DOHH2 (cell line): ENCODE measurements around the gene HSD11B1.

Source experiments
- EZH2phosphoT487 ChIP-seq: fragments of 200-600 bp; sonication (generic); IDR thresholded peaks from 2 replicates; pipeline ENCODE4 v1.6.1; 2017; ENCODE audit warnings: borderline replicate concordance, mild to moderate bottlenecking, antibody characterized with exemption, low read length, moderate library complexity, mixed read lengths
- TF ChIP-seq, protein P1 (sequence below): fragments of 200-600 bp; sonication (generic); IDR thresholded peaks from one replicate; pipeline ENCODE4 v1.5.1; 2014; ENCODE audit warnings: antibody characterized with exemption, mild to moderate bottlenecking, low read depth, low read length; ENCODE audit not compliant: poor library complexity, severe bottlenecking

DNA sequence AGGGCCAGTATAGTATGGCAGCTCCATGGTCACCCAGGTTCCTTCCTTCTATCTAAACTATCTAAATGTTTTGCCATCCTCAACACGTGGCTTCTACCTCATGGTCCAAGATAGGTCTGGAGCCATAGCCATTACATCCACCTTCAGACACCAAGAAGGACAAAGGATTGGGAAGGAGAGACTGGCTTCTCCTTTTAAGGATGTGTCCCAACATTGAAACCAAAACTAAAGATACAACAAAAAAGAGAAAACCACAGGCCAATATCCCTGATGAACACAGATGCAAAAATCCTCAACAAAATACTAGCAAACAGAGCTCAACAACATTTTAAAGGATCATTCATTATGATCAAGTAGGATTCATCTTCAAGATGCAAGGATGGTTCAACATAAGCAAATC, 24.8 kb downstream of the HSD11B1 start:
- TF ChIP-seq, protein P1, sequence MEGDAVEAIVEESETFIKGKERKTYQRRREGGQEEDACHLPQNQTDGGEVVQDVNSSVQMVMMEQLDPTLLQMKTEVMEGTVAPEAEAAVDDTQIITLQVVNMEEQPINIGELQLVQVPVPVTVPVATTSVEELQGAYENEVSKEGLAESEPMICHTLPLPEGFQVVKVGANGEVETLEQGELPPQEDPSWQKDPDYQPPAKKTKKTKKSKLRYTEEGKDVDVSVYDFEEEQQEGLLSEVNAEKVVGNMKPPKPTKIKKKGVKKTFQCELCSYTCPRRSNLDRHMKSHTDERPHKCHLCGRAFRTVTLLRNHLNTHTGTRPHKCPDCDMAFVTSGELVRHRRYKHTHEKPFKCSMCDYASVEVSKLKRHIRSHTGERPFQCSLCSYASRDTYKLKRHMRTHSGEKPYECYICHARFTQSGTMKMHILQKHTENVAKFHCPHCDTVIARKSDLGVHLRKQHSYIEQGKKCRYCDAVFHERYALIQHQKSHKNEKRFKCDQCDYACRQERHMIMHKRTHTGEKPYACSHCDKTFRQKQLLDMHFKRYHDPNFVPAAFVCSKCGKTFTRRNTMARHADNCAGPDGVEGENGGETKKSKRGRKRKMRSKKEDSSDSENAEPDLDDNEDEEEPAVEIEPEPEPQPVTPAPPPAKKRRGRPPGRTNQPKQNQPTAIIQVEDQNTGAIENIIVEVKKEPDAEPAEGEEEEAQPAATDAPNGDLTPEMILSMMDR, result no peak
- TF ChIP-seq EZH2phosphoT487, result no peak
